Measurements from ENCODE around the gene PPY.
A peak's percentile ranks its signal among the peaks of the same experiment; 100 is the strongest.

GRCh38 chr17:43984521-43984920, 42.2 kb upstream of the PPY start:
- TF ChIP-seq GATA3 (IDR thresholded peaks at IDR 0.05; ENCODE audit: low read depth, low read length) (peak; percentile 65; the same call in 1 of the 2 replicates), GATA2 (IDR thresholded peaks at IDR 0.05; ENCODE audit: low read depth, low read length) (peak; percentile 55)

Data from SH-SY5Y (cell line).